ENCODE measurements around the gene GDPD5.

The GDPD5 gene

DNA sequence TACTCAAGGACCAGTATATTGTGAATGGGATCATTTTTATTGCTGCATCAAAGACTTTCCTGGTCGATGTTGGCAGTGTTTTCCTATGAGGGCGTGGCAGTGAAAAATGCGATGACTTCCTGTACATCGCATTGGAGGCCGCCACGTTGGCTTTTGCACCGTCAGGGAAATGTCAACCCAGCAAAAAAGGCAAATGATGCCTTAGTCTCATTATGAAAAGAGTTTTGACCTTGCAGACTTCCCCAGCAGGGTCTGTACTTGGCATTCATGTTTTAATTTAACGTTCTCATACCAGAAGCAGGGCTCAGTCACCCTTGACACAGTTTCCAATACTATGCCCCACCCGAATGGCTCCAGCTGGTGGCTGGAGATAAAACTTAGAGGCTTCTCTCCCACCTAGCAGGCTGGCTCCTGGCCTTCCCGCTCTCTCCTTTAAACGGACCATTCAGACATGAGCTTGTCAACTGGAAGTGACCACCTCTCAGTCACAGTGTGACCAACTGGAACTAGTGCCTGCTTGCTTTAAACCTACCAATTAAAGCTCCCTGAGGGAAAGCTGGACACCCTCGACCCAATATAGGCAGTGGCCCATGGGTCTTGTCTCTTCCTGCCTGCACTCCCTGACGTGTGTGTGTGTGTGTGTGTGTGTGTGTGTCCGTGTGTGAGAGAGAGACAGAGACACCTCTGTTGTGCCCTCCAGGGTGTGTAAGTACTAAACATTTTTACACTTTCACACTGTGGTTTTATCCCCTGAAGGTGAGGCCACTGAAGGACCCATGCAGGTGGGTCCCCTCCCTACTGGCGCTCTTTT, 8.7 kb upstream of the GDPD5 start:
- DNase-seq, result no peak

DNA sequence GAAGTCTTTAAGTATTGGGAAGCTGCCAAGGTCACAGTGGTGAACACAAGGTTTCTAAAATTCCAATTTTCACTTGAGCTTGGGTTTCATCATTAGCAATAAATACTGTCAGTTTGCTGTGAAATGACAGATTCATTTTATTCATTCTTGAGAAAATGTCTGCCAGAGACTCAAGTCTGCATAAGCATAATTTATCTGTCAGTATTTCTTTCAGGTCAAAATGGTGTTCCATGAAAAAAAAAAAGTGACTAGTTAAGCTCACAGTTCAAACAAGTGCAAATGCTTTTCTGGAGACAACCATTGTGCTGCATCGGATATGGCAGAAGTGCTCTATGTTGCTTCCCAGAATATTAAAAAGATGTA, 8.1 kb upstream of the GDPD5 start:
- DNase-seq, result no peak

DNA sequence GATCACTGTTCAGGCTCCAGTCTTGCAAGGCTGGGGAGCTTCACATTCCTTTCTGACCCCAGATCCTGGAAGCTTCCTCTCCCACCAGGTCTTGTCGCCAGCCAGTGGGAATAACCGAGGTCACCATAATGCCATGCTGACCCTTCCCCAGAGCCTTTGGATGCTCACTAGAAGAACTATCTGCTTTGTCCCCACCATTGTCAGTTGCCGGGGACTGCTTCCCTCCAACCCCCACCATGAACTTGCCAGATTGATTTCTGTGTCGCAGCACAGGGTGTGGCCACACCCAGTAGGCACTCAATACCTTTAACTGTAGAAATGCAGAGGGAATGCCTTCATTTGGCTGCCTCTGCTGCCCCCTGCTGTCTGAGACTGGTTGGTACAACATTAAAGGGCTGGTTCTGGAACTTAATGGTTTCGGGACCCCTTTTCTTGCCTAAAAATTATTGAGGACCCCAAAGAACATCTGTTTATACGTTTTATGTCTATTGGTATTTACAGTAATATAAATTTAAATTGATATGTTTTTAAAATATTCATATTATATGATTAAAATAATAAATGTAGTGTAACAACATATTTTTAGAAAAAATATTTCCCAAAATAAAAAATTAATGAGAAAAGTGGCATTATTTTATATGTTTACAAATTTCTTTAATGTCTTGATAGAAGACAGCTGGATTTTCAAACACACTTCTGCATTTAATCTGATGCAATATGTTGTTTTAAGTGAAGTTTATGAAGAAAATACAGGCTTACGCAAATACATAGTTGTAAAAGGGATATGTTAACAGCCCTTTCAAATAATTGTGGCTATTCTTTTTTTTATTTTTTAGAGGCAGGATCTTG, 6.7 kb upstream of the GDPD5 start:
- DNase-seq, result peak; percentile 55 to 84 (median 76)

DNA sequence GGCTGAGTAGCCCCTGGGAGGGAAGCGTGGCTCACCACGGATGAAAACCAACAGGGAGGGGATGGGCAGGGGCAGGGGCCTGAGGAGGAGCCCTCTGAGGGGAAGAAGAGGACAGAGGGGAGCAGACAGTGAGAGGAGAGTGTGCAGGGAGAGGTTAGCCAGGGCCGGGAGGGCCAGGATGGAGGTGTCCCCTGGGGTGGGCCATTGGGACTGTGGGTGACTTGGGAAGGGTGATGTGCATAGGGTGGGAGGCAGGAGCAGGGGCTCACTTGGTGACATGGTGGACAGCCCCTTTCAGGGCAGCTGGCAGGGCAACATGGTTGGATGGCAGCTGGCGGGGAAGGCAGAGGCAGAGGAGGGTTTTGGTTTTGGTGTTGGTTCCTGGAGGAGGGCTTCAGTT, 5.6 kb upstream of the GDPD5 start:
- no peak for DNase-seq

DNA sequence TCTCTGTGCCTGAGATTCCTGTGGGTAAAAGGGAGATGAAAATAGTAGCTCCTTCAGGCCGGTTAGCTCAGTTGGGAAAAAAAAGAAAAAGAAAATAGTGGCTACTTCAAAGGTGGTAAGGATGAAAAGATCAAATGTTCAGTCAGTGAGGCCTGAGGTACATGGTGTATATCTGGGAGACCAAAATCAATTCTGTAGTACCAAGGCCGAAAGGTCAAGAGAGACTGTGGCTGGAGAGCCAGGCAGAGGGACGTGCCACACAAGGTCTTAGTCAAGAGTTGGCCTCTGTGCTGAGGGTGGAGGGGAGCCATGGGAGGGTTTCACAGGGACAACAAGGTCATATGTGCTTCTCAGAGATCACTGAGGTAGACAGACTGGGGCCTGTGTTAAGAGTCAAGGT, 4.8 kb upstream of the GDPD5 start:
- DNase-seq, result no peak

DNA sequence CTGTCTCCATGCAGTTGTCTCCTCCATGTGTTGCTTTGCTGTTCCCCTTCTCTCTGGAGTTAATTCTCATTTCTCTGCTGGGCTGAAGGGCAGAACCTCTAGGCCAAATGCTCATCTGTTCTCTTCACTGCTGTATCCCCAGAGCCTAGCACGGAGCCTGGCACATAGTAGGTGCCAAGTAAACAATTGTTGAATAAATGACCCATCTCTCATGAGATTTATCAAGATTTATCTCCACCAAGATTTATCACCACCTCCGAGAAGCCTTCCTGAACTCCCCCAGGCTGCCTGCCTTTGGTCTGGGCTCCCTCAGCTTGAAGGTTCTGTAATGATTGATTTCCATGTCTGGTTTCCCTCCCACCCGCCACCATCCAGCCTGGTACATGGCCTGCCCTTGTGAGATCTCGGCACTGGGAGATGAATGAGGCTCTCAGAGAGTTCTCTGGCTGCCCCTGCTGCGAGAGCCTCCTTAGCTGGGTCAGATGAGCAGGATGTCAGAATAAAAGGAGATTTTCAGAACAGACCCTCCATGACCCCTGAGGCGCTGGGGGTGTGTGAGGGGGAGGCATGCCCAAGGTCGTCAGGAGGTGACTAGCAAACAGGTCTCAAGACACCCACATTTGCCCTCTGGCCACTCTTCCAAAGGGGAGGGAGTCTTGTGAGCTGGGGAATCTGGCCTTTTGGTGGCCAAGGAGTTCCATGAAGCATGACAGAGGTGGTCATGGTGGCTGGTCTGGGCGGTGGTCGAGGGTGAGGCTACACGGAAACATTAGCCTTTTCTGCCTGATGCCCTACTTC, 2.4 kb upstream of the GDPD5 start:
- no peak for DNase-seq

DNA sequence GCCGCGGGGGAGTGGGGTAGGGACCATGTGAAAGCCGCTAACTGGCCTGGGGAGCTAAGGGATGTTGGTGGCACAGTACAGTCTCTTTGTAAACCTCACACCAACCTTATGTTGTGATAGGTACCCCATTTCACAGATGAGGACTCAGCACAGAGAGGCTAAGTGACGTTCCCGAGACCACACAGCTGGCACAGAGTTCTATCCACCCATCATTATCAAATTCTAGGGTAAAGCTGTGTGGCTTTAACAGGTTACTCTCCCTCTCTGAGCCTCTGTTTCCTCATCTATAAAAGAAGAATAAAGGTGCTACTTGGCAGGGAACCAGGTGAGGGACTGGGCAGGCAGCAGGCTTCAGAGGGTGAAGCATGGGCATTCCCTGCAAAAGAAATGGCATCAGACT, 1.4 kb upstream of the GDPD5 start:
- DNase-seq, result no peak

DNA sequence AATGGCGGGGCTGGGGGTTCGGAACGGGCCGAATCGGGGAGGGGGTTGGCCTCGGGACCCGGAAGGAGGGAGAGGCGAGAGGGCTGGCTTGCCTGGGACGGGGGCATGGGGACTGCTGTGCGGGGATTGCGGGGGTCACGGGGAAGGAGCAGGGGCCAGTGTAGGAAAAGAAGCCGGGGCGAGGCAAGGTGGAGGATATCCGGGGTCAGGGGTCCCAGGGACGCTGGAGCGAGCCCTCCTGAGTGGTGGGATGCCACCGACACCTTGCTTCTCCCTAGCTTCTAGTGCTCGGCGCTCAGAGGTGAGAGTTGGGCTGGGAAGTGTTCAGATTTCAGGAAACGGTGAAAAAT, 426 bp upstream of the GDPD5 start:
- no peak for DNase-seq

DNA sequence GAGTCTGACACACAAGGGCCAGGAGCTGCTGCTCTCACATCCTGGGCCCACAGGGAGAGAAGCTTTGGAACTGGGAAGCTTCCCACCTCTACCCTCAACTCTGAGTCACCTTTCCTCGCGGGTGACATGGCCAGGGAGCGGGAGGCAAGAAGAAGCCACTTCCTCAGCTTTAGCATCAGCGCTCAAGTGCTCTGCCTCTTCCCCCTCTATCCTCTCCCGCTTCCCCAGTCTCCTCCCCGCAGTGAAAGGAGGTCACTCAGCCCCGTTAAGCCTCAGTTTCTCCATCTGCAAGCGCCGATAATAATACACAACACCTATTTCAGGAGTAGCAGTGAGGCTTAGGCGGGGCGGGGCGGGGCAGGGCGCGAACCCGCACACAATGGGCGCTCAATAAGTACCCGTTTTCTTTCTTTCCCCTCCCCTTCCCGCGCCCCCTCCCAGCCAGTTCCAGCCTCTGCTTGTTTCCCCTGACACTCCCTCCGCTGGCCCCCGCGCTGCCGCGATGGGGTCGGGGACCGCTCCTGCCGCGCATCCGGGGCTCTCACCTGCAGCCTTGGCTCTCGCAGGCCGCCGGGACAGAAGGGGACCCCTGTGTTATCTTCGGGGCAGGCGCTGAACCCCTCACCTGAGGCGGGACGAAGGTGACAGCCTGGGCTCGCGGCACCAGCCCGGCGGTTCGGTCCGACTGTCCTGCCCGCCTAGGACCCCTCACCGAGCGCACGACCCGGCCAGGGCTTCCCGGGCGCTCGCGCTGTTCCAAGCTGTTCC, 892 bp downstream of the GDPD5 start:
- peak in 4 of 5 experiments; percentile 16 to 47 (median 30) for DNase-seq

DNA sequence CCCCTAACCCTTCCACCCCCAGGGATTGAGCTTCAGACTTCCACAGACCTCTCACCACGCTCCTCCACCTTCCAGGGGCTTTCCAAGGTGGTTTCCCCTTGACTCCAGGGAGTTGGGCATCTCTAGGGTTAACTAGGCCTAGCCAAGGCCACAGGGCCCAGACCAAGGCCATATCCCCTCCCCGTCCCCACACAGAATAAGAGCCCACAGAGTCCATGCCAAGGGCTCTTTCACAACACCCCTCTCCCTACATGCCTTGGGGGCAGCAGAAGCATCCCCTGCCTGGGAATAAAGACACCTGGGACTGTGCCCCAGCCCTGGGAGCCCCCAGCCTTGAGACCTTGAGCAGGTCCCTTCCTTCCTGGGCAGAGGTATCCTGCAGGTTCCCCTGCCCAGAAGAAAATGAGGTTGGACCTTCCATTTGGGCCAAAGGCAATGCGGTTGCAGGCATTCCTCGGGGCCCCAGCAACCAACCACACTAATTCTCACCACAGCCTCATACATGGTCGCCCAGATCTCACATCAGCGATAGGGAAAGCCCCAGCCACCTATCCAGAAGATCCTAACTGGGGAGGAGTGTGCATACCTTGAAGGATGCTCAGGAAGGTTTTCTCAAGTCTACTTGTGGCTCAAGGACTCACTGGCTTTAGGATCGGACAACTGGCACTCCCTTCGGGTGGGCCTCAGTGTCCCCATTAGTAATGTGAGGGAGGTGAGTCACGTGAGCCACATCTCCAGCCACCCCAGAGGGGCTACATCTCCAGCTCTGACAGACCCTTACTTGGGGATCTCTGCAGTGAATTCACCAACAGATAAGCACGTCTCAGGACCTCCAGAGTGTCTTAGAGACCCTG, 1.7 kb downstream of the GDPD5 start:
- no peak for DNase-seq

DNA sequence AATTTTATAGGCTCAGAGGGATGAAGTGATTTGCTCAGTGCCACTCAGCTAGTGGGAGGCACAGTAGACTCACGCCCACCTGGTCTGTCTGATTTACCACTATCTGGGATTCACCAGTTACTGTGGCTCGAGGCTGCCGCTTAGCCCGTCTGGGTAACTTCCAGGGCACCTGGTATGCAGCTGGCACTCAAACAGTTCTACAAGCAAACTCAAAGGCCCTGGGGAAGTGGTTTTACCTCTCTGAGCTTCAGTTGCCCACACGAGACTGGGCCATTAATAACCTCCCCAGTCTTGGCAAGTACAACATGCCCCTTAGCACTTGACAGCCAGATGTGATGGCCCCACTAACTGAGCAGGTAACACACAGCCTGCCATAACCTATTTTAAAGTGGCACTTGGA, 2.6 kb downstream of the GDPD5 start:
- no peak for DNase-seq

DNA sequence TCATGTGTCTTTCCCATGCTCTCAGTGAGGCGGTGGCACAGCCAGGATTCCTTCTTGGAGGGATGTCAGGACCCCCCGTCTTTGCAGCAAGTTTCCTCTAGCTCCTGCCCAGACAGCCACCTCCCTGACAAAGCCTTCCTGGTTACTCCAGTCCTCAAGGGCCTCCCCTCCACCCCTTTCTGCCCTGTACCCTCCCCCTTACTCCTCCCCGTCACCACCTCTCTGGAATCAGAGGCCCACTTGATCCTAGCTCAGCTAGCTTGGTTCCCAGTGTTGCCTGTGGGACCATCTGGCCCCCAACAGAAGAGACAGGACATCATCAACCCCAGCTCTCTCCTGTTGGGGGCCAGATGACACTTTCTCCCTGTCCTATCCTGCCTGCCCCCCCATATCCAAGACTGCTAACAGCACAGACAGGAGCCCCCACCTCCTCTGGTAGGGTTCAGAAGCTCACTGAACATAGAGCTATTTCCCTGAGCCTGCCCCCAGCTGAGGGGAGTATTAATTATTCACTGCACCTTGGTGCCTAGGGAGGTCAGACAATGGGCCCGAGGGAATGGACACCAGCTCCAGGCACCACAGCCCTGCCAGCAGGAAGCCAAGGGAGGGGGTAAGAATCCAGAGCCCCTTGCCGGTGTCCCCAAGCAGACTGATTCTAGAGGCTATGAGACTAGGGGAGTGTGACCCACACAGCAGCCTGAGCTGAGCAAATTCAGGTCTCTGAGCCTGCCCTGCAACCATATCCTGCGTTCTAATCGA, 3.3 kb downstream of the GDPD5 start:
- no peak for DNase-seq

DNA sequence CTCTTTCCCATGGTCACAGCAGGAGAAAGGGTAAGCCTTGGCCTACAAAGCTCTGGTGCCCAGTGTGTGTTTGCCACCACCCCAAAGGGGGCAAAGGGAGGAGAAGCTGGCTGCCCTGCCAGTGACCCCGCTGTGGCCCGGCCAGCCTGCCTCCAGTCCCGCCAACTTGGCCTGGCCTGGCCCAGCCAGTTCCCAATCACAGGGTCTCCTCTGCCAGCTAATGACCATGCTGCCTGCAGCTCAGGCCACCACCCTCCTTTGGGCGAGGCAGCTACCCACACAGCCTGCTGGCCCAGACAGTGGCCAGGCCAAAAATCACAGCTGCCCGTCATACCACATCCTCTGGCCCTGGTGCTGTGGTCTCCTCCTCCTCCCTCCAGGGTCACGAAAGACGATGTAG, 5.1 kb downstream of the GDPD5 start:
- no peak for DNase-seq

DNA sequence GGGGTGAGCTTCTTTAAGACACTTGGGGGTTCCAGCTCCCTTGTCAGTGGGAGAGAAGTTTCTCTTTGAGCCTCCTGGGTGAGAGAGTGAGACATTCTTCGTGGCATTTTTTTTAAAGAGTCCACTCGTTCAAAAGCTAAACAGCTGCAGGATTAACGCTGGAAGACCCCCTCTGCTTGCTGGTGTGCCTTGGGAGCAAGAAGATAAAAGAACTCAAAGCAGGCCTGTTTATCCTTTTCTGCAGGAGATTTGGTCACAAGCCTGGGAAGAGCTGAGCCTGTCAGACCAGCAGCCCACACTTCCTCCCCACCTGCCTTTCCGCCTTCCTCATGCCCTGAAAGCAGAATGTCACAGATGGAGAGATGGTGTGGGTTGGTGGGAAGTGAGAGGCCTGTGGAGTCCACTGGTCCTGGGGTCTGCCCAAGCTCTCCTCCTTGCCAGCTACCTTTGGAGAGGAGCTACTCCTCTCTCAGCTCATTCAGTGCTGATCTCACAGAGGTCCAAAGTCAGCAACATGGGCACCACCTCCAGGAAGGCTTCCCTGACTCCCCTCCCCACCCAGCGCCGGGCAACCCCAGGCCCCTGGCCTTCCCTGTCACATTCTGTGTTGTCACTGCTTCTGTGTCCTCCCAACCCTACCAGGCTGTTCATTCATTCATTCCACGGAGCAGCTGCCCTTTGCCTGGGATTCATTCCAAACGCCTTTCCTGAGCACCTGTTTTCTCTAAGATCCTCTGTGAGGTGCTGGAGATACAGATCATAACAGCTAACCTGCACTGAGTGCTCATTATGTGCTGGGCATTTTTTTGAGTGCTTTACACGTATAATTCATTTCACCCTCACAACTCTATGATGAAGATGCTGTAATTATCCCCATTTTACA, 6.7 kb downstream of the GDPD5 start:
- no peak for DNase-seq

DNA sequence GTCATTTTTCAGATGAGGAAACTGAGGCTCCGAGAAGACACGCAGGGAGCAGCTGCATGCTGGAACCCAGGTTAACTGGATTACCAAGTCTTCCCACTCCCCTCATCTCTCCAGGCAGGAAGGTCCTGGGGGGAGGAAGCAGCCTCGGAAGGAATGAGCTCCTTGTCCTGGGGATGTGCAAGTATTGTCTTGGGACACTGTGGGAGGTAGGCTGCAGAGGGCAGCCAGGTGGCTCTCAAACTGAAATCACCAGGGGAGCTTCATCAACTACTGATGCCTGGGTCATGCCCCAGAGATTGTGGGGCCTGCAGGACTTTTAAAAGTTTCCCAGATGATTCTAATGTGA, 7.6 kb downstream of the GDPD5 start:
- DNase-seq, result no peak

DNA sequence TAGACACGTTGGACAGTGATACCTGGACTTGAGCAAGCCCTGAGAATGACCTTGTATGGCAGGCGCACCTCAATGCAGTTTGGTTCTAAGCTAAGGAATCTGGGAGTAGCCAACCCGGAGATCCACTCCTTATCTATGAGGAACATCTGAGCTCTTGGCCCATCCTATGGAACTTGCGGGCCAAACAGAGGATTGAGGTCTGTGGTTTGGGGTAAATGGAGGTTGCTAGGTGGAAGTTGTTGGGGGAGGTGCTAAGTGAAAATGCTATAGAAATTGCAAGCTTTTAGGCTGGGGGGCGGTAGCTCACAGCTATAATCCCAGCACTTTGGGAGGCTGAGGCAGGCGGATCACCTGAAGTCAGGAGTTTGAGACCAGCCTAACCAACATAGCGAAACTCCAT, 8.9 kb downstream of the GDPD5 start:
- no peak for DNase-seq

DNA sequence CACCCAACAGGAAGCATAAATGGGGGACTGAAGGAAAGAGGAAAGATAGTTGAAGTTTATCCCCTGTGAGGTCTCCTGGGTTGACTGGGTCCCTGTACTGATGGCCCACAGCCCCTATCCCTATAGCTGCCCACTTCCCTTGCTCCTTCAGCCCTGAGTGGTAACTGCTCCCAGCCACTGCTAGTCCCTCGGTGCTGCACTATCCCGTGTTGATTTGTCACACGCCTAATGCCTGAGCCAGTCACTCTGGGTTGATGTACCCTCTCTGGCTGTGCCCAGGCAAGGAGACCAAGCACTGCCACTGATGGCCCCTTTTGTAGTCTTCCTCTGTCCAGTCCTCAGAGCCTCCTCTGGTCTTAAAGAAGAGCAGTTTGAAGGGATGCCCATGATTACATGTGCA, 9.6 kb downstream of the GDPD5 start:
- no peak for DNase-seq

DNA sequence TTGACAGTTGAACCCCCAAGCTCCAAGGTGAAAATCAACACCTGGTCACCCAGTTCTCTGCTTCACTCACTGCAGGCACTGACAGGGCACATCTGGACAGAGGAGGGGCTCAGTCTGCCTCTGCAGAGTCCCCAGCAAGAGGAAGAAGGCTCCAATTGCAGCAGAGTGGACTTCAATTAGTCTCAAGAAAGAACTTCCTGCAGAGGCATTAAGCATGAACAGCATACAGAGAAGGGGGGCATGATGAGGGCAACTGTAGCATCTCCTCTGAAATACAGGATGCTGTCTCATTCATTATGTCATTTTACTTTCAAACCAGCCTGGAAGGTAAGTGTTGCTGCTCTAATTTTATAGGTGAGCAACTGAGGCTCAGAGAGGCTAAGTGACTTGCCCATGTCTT, 11.1 kb downstream of the GDPD5 start:
- DNase-seq, result no peak

DNA sequence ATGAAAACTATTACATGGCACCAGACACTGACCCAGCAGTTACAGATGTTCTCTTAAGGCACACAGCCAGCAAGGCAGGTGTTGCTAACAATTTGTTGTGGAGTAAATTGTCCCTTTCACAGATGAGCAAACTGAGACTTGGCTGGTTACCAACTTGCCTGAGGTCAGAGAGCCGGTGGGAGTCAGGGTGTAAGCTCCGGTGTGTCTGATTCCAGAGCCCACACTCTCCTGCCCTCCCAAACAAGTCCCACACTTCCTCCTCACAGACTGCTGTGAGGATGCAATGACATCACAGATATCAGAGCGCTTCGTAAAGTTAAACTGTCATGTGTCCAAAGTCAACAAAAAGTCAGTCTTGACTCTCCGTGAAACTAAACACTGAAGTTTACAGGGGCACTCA, 12.5 kb downstream of the GDPD5 start:
- no peak for DNase-seq

DNA sequence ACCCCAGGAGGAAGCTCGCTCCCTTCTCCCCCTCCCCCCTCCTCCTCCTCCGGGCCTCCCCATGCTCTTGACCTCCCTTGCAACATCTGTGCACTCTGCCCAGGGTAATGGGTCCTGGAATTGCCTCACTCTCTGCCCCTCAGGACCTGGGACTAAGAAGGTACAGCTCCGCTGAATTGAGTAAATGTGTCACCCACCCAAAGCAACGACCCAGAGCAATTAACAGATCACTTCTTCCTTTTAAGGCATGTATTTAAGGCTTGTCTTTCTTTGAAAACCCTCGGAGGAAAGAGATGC, 15.1 kb downstream of the GDPD5 start:
- no peak for DNase-seq

Data from T-helper 2 cell (primary cell).